Stimulated activated CD8-positive, alpha-beta memory T cell treated with anti-CD3 and anti-CD28 coated beads, Interleukin-4, amount 100 ng/mL, for 4 hours (primary cell): Measurements from ENCODE around the gene ARL13B.
A peak's percentile ranks its signal among the peaks of the same experiment; 100 is the strongest.
"Not testable (repeated sequence)": the region's sequence is repeated elsewhere in the genome, so short reads cannot be mapped to it uniquely, and the experiment has no call there.

ENCODE experiments used
- DNase-seq, 2 donors: peaks; one replicate each; pipeline ENCODE4 v3.0.0-alpha.2; 2020; ENCODE audit warnings: low read depth in 2 of 2, low spot score in 1 of 2

ARL13B gene

GRCh38 chr3:93979850-93980676 is at the start of gene ARL13B:
ARL13B (plus strand) TSS chr3:93980155; CDS start chr3:93980424, 269 bp downstream.
- peak; percentile 85 to 90 for DNase-seq

GRCh38 chr3:93931597-93932229 is 48.2 kb upstream of the ARL13B start:
- no peak for DNase-seq

- DNase-seq, result no peak
Observed at GRCh38 chr3:93934366-93935046, 45.4 kb upstream of the ARL13B start.

- no peak for DNase-seq
Observed at GRCh38 chr3:93936549-93936948, 43.4 kb upstream of the ARL13B start.

- not testable (repeated sequence) for DNase-seq
Observed at GRCh38 chr3:93937485-93937884, 42.5 kb upstream of the ARL13B start.

- not testable (repeated sequence) for DNase-seq
Observed at GRCh38 chr3:93949958-93950357, 30.0 kb upstream of the ARL13B start.

- DNase-seq, result no peak
Observed at GRCh38 chr3:93961026-93961425, 18.9 kb upstream of the ARL13B start.

- no peak for DNase-seq
Observed at GRCh38 chr3:93961489-93961888, 18.5 kb upstream of the ARL13B start.

GRCh38 chr3:93962798-93963197 is 17.2 kb upstream of the ARL13B start:
- DNase-seq, result no peak

GRCh38 chr3:93965106-93965505 is 14.8 kb upstream of the ARL13B start:
- DNase-seq, result not testable (repeated sequence)

- no peak for DNase-seq
Observed at GRCh38 chr3:93969443-93969842, 10.5 kb upstream of the ARL13B start.

- no peak for DNase-seq
Observed at GRCh38 chr3:93969997-93970396, 10.0 kb upstream of the ARL13B start.

- no peak for DNase-seq
Observed at GRCh38 chr3:93973131-93974126, 6.5 kb upstream of the ARL13B start, which contains the start of gene PROS1. PROS1 (minus strand) TSS chr3:93973896; CDS start chr3:93973749, 147 bp downstream.

- no peak for DNase-seq
Observed at GRCh38 chr3:93981649-93982048, 1.7 kb downstream of the ARL13B start.

- DNase-seq, result no peak
Observed at GRCh38 chr3:93983408-93983807, 3.5 kb downstream of the ARL13B start.

- DNase-seq, result no peak
Observed at GRCh38 chr3:93984618-93985017, 4.7 kb downstream of the ARL13B start.

- DNase-seq, result no peak
Observed at GRCh38 chr3:93988283-93988682, 8.3 kb downstream of the ARL13B start.

- no peak for DNase-seq
Observed at GRCh38 chr3:93988764-93989163, 8.8 kb downstream of the ARL13B start.

- no peak for DNase-seq
Observed at GRCh38 chr3:93989241-93989640, 9.3 kb downstream of the ARL13B start.

GRCh38 chr3:93991631-93992030 is 11.7 kb downstream of the ARL13B start:
- no peak for DNase-seq

GRCh38 chr3:93992207-93992606 is 12.3 kb downstream of the ARL13B start:
- DNase-seq, result no peak
